Hematopoietic multipotent progenitor cell treated with erythropoietin and hydrocortisone succinate and interleukin-3 and kit ligand, for 17 days (in vitro differentiated cells): ENCODE results near the gene GRID1.
"Not testable (repeated sequence)": the region's sequence is repeated elsewhere in the genome, so short reads cannot be mapped to it uniquely, and the experiment has no call there.

Experiments
- DNase-seq: peaks from one replicate; pipeline ENCODE4 v3.0.0-alpha.2; 2015; ENCODE audit warnings: low spot score

GRID1 gene

GRCh38 chr10:86391986-86392722 is 25.6 kb upstream of the GRID1 start:
- no peak for DNase-seq

DNA sequence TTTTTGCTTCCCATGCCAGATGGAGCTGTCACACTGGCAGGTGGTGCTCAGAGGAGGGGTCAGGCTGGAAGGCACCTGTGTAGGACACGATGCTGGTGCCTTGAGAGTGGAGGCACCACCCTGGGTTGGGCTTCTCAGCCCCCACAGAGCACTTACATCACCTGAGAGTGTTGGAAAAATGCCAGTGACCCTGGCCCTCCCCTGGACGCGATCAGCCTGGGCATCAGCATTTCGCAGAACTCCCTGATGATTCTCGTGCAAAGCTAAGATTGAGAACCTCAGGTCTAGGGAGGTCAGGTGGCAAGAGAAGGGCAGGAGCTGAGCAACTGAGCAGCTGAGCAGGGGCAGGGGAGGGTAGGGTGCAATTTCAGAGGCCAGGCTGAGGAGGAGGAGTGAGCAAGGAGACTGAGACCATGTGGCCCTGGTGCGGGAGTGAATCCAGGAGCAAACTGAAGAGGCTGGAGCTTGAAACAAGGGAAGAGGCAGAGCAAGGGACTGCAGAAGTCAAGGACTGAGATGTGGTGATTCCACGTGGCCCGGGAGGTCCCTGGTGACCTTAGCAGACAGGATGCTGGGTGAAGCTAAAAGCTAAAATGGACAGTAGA is 24.7 kb upstream of the GRID1 start:
- DNase-seq = no peak

GRCh38 chr10:86390337-86391120 is 23.9 kb upstream of the GRID1 start:
- no peak for DNase-seq

- DNase-seq = no peak
These were observed 23.0 kb upstream of the GRID1 start for GRCh38 chr10:86389441-86390193.

DNA sequence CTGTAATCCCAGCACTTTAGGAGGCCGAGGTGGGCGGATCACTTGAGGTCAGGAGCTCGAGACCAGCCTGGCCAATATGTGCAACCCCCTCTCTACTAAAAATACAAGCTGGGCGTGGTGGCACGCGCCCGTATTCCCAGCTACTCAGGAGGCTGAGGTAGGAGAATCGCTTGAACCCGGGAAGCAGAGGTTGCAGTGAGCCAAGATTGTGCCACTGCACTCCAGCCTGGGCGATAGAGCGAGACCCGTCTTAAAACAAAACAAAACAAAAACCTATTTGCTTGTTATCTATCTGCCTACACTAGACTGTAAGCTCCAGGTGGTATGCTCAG is 22.5 kb upstream of the GRID1 start:
- not testable (repeated sequence) for DNase-seq

DNA sequence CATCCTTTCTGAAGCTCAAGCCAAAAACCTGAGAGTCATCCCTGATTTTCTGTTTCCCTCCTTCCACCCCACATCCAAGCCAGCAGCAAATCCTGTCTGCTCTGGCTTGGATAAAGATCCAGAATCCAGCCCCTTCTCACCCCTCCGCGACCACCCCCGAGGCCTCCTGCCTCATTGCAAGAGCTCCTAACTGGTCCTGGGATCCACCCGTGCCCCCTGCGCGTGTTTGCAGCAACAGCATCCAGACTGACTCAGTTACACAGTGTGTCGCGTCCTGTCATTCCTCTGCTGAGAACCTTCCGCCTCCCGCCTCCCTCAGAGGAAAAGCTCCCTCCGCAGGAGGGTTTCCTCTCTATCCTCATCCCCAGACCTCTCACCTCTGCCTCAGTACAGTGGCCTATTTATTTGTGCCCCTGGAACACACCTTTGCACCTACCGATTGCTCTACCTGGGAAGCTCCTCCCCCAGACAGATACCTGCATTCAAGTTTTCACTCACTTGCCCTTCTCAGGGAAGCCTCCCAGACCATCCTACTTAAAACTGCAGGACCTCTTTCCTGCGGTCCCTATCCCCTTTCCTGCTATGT is 21.6 kb upstream of the GRID1 start:
- no peak for DNase-seq

DNA sequence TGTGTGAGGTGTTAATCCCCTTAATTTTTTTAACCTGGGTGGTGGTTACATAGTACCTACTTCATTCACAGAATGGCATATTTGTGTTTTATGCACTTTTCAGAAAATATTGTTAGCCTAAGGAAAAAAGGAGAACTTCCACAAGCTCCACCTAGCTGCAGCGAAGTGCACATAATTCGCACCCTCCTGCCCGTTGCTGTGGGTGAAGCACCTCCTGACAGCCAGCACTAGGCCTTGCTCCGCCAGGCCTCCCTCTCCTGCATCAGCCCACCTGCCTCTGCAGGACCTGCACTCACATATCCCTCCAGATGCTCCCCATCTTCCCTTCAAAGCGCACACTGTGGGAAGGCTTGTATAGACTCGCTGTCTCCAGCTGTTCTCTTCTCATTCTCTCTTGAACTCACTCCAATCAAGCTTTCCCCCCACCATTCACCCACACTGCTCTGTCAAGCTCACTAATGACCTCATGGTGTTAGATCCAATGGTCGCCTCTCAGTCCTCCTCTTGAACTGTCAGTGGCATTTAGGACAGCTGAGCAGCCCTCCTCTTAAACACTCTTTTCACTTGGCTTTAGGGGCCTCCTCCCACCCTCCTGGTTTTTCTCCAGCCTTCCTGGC is 20.7 kb upstream of the GRID1 start:
- DNase-seq = no peak

- no peak for DNase-seq
These were observed 19.2 kb upstream of the GRID1 start for GRCh38 chr10:86385806-86386205.

DNA sequence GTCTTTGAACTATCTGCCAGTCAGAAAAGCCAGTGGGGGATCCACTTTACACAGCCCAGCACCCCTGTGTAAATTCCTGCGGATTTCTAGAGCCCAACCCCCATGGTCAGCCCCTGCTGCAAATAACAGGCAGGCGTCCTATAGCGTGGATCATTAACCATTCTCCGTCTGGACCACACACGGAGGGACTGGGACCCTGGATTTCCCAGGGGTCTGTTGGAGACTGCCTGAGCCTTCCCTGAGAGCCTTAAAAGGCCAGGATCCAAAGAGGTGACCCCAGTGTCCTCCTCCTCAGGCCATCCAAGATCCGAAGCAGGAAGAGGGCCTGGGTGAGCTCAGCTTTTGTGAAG is 11.2 kb upstream of the GRID1 start:
- DNase-seq = no peak

GRCh38 chr10:86376852-86377796 is 10.5 kb upstream of the GRID1 start:
- peak; percentile 57 for DNase-seq

DNA sequence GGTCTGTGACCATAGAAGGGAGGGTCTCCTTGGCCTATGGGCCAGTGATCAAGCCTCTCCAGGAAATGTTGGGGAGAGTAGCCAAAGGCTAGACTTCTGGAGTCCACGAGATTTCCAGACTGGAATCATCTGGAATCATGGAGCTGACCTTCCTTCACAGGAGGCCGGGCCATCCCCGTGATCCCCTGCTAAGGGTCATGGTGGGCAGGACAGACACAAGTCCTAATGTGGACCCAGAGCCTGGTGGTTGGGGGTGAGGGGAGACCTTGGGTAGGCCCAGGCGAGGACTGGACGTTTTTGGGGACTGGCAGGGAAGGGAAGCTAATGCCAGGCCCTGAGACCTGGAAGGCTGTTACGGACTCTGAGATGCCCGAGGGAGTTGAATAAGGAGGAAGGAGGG is 9.8 kb upstream of the GRID1 start:
- DNase-seq = no peak

DNA sequence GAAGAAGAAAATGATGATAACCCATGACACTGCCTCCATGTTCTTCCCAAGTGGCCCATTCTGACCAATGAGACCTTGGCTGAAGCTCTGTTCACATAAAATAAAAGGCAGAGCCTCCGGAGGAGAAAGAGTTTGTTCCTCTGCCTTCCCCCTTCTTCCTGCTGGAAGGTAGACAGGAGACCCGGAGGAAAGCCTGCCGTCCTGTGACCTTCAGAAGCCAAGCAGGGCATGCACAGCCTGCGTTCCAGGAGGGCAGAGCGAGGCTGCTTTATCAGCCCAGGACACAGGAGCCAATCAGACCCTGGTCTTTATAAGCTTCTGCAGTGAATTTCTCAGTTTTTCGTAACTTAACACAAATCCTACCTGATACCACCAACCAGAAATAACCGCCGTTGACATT is 8.6 kb upstream of the GRID1 start:
- DNase-seq = no peak

- DNase-seq = no peak
These were observed 8.1 kb upstream of the GRID1 start for GRCh38 chr10:86374664-86375063.

DNA sequence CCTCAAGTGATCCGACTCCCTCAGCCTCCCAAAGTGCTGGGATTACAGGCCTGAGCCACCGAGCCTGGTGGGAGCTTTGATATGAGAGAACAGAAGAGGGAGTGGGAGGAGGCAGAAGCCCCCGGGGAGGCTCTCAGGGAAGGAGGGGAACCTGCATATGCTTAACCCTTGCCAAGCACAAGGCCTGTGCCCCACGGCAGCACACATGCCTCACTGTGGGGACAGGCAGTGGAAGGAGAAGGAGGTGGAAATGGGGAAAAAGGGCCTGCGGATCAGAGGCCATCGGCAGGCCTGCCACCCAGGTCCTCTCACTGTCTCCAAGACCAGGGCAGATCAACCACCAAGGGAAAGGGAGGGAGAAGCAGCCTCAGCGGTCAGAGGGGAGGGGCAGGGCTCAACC is 7.2 kb upstream of the GRID1 start:
- no peak for DNase-seq

GRCh38 chr10:86373251-86373650 is 6.7 kb upstream of the GRID1 start:
- no peak for DNase-seq

DNA sequence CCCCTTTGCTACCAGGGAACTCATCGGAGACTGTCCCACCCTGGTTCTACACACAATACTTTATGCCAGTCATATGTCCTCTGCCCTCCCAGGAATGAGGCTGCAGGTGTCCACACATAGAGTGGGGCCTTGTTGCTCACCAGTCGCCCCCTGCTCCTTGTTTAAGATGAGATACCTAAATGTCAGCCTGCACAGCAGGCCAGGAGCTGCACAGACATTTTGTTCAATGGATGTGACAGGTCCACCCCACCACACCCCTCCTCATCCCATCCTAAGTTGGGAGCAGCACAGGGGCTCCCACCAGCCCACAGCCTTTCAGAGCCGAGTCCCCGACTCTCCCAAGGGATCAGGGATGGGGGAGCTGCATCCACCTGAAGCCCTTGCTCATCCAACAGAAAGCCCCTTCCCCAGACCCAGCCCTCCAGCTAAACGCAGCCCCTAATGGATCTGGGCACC is 6.2 kb upstream of the GRID1 start:
- no peak for DNase-seq

- DNase-seq = no peak
These were observed 5.7 kb upstream of the GRID1 start for GRCh38 chr10:86372119-86372783.

GRCh38 chr10:86371691-86372090 is 5.1 kb upstream of the GRID1 start:
- DNase-seq = no peak

DNA sequence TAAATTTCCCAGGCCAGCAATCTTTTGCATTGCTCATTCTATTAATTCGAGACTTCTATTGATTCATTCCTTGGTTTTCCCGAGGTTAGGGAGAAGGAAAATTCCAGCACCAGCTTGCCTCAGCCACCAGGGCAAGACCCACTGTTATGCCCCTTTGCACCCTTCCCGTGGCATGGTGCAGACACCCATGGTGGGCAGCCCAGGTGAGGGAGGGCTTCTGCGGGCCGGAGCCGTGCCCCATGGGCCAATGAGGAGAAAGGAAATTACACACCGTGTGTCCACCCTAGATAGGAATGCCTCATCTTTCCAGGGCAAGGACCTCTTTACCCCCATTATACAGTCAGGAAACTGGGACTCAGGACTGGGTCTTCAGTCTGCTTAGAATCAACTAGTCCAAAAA is 4.5 kb upstream of the GRID1 start:
- DNase-seq = no peak

DNA sequence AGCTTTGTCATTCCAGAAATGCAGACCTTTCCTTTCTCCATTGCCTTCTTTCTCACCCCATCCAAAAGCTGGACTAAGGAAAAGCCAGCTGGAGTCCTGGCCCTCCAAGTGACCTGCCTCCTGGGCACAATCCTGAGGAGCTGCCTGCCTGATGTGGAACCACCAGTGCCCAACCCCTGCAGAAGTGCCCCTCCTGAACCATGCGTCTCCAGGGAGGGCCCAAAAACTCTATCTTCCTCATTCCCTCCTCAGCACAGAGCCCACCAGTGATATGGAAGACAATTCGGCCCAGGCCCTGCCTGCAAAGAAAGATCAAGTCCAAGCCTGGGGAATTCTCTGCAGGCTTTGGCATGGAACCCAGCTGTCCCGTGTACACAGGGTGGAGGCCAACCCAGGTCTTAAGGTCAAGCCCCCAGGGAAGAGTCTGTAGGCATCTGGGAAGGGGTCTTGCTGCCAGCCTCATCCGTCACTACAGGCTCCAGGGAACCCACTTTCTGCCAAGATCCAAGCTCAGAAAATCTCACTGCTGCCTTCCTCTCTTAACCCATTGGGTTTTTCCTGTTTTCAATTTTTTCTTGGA is 3.5 kb upstream of the GRID1 start:
- no peak for DNase-seq
